Measurements from ENCODE around the gene RBM18.
A peak's percentile ranks its signal among the peaks of the same experiment; 100 is the strongest.

Gene RBM18

GRCh38 chr9:122244349-122244748 lies 20.3 kb downstream of the RBM18 start:
- H3K9ac ChIP-seq (ENCODE audit: low read depth, low read length) = no peak overlapping the region
- no peaks in the 10 kb centered on the region for H3K9me3 ChIP-seq (ENCODE audit: control insufficient read depth, insufficient read depth, low read length)
- H3K4me1 ChIP-seq (ENCODE audit: insufficient read depth, low read length) = no peaks in the 10 kb centered on the region
- peaks cover 29% of the 10 kb centered on the region for H3K36me3 ChIP-seq (ENCODE audit: insufficient read depth, low read length)

- Histone ChIP-seq H3K9me3 (ENCODE audit: control insufficient read depth, insufficient read depth, low read length) (no peaks in the 10 kb centered on the region), H3K9ac (ENCODE audit: low read depth, low read length) (no peak overlapping the region), H3K4me1 (ENCODE audit: insufficient read depth, low read length) (no peaks in the 10 kb centered on the region), H3K36me3 (ENCODE audit: insufficient read depth, low read length) (peaks cover 11% of the 10 kb centered on the region; the same call in 1 of the 2 replicates)
Observed at GRCh38 chr9:122239722-122240121, 24.9 kb downstream of the RBM18 start.

GRCh38 chr9:122236681-122237080 lies 28.0 kb downstream of the RBM18 start:
- Histone ChIP-seq H3K9me3 (ENCODE audit: control insufficient read depth, insufficient read depth, low read length) (no peaks in the 10 kb centered on the region), H3K9ac (ENCODE audit: low read depth, low read length) (no peak overlapping the region), H3K36me3 (ENCODE audit: insufficient read depth, low read length) (no peaks in the 10 kb centered on the region), H3K4me1 (ENCODE audit: insufficient read depth, low read length) (peaks cover 4% of the 10 kb centered on the region; the same call in 1 of the 2 replicates)

GRCh38 chr9:122234022-122234748 lies 30.5 kb downstream of the RBM18 start:
- H3K4me1 ChIP-seq (ENCODE audit: insufficient read depth, low read length) = peaks cover 4% of the 10 kb centered on the region; the same call in 1 of the 2 replicates
- no peaks in the 10 kb centered on the region for H3K9me3 ChIP-seq (ENCODE audit: control insufficient read depth, insufficient read depth, low read length)
- H3K36me3 ChIP-seq (ENCODE audit: insufficient read depth, low read length) = no peaks in the 10 kb centered on the region
- no peak overlapping the region for H3K9ac ChIP-seq (ENCODE audit: low read depth, low read length)

- Histone ChIP-seq H3K9me3 (ENCODE audit: control insufficient read depth, insufficient read depth, low read length) (no peaks in the 10 kb centered on the region), H3K4me1 (ENCODE audit: insufficient read depth, low read length) (peaks cover 4% of the 10 kb centered on the region; the same call in 1 of the 2 replicates), H3K9ac (ENCODE audit: low read depth, low read length) (no peak overlapping the region), H3K36me3 (ENCODE audit: insufficient read depth, low read length) (no peaks in the 10 kb centered on the region)
Observed at GRCh38 chr9:122232796-122233306, 31.8 kb downstream of the RBM18 start.

GRCh38 chr9:122229485-122229837 lies 35.2 kb downstream of the RBM18 start:
- no peaks in the 10 kb centered on the region for H3K9me3 ChIP-seq (ENCODE audit: control insufficient read depth, insufficient read depth, low read length)
- peaks cover 4% of the 10 kb centered on the region; the same call in 1 of the 2 replicates for H3K4me1 ChIP-seq (ENCODE audit: insufficient read depth, low read length)
- no peaks in the 10 kb centered on the region for H3K36me3 ChIP-seq (ENCODE audit: insufficient read depth, low read length)
- H3K9ac ChIP-seq (ENCODE audit: low read depth, low read length) = no peak overlapping the region

GRCh38 chr9:122228568-122229484 lies 35.8 kb downstream of the RBM18 start, which contains the start of gene LHX6:
Gene LHX6, minus strand, starts transcription at chr9:122228957. Its CDS starts 217 bp downstream, at chr9:122228740.
- Histone ChIP-seq H3K9me3 (ENCODE audit: control insufficient read depth, insufficient read depth, low read length) (no peaks in the 10 kb centered on the region), H3K4me1 (ENCODE audit: insufficient read depth, low read length) (peaks cover 4% of the 10 kb centered on the region; the same call in 1 of the 2 replicates), H3K36me3 (ENCODE audit: insufficient read depth, low read length) (no peaks in the 10 kb centered on the region), H3K9ac (ENCODE audit: low read depth, low read length) (peak within 1 kb of the TSS; percentile 59; the same call in 1 of the 2 replicates)

GRCh38 chr9:122228191-122228567 lies 36.5 kb downstream of the RBM18 start:
- H3K36me3 ChIP-seq (ENCODE audit: insufficient read depth, low read length) = no peaks in the 10 kb centered on the region
- peak overlapping the region; percentile 59; the same call in 1 of the 2 replicates for H3K9ac ChIP-seq (ENCODE audit: low read depth, low read length)
- H3K4me1 ChIP-seq (ENCODE audit: insufficient read depth, low read length) = peaks cover 3% of the 10 kb centered on the region; the same call in 1 of the 2 replicates
- H3K9me3 ChIP-seq (ENCODE audit: control insufficient read depth, insufficient read depth, low read length) = no peaks in the 10 kb centered on the region

GRCh38 chr9:122227575-122227900 lies 37.1 kb downstream of the RBM18 start:
- Histone ChIP-seq H3K9me3 (ENCODE audit: control insufficient read depth, insufficient read depth, low read length) (no peaks in the 10 kb centered on the region), H3K9ac (ENCODE audit: low read depth, low read length) (peak overlapping the region; percentile 31; the same call in 1 of the 2 replicates), H3K4me1 (ENCODE audit: insufficient read depth, low read length) (no peaks in the 10 kb centered on the region; the same call in 1 of the 2 replicates), H3K36me3 (ENCODE audit: insufficient read depth, low read length) (no peaks in the 10 kb centered on the region)

GRCh38 chr9:122226758-122227574 lies 37.7 kb downstream of the RBM18 start:
- Histone ChIP-seq H3K9ac (ENCODE audit: low read depth, low read length) (peak overlapping the region; percentile 31; the same call in 1 of the 2 replicates), H3K9me3 (ENCODE audit: control insufficient read depth, insufficient read depth, low read length) (no peaks in the 10 kb centered on the region), H3K36me3 (ENCODE audit: insufficient read depth, low read length) (no peaks in the 10 kb centered on the region), H3K4me1 (ENCODE audit: insufficient read depth, low read length) (no peaks in the 10 kb centered on the region; the same call in 1 of the 2 replicates)

- Histone ChIP-seq H3K36me3 (ENCODE audit: insufficient read depth, low read length) (no peaks in the 10 kb centered on the region), H3K9ac (ENCODE audit: low read depth, low read length) (peak overlapping the region; percentile 31; the same call in 1 of the 2 replicates), H3K9me3 (ENCODE audit: control insufficient read depth, insufficient read depth, low read length) (no peaks in the 10 kb centered on the region), H3K4me1 (ENCODE audit: insufficient read depth, low read length) (no peaks in the 10 kb centered on the region; the same call in 1 of the 2 replicates)
Observed at GRCh38 chr9:122226142-122226757, 38.4 kb downstream of the RBM18 start.

- no peak overlapping the region for H3K9ac ChIP-seq (ENCODE audit: low read depth, low read length)
- no peaks in the 10 kb centered on the region; the same call in 1 of the 2 replicates for H3K4me1 ChIP-seq (ENCODE audit: insufficient read depth, low read length)
- H3K36me3 ChIP-seq (ENCODE audit: insufficient read depth, low read length) = no peaks in the 10 kb centered on the region
- no peaks in the 10 kb centered on the region for H3K9me3 ChIP-seq (ENCODE audit: control insufficient read depth, insufficient read depth, low read length)
Observed at GRCh38 chr9:122225312-122226141, 39.1 kb downstream of the RBM18 start.

GRCh38 chr9:122223435-122223834 lies 41.2 kb downstream of the RBM18 start:
- no peak overlapping the region for H3K9ac ChIP-seq (ENCODE audit: low read depth, low read length)
- no peaks in the 10 kb centered on the region for H3K36me3 ChIP-seq (ENCODE audit: insufficient read depth, low read length)
- no peaks in the 10 kb centered on the region; the same call in 1 of the 2 replicates for H3K4me1 ChIP-seq (ENCODE audit: insufficient read depth, low read length)
- H3K9me3 ChIP-seq (ENCODE audit: control insufficient read depth, insufficient read depth, low read length) = no peaks in the 10 kb centered on the region

All from ES-I3 (cell line).